ENCODE results near the gene KCNA10.
A peak's percentile ranks its signal among the peaks of the same experiment; 100 is the strongest.

The KCNA10 gene

DNA sequence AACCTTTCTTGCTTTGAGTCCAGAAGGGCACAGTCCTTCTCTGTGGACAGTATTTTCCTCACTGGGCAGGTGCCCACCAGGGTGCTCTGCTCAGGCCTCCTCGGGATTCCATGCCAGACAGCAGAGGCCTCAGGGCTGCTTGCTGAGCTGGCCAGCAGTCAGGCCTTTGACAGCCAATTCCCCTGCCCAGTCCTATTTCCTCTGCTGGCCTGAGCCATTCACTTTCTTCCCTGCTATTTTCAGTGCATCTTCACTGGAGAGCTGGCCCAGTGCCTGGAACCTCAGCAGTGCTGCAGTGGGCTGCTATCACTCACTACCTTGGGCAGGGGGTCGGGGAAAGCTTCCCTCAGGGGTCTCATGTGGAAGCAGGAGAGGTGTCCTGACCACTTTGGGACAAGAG, 33.2 kb downstream of the KCNA10 start:
- no peak overlapping the region for H3K4me3 ChIP-seq (replicated peaks; ENCODE audit: insufficient read depth, low read length)
- H3K27me3 ChIP-seq (ENCODE audit: insufficient read depth, poor library complexity, severe bottlenecking), result no peaks in the 10 kb centered on the region
- H3K27ac ChIP-seq (replicated peaks), result no peak overlapping the region
- TF ChIP-seq POLR2AphosphoS5 (IDR thresholded peaks at IDR 0.05; ENCODE audit: low read depth) (no peak), GABPA (IDR thresholded peaks at IDR 0.05; ENCODE audit: low read depth) (no peak)
- no peak for DNase-seq (ENCODE audit: low read depth in 1 of 2, low spot score in 1 of 2)

- DNase-seq (ENCODE audit: low read depth in 1 of 2, low spot score in 1 of 2), result no peak
- H3K4me3 ChIP-seq (replicated peaks; ENCODE audit: insufficient read depth, low read length), result no peak overlapping the region
- H3K27ac ChIP-seq (replicated peaks), result no peak overlapping the region
- TF ChIP-seq GABPA (IDR thresholded peaks at IDR 0.05; ENCODE audit: low read depth) (no peak), REST (IDR thresholded peaks at IDR 0.05; ENCODE audit: insufficient replicate concordance, low read depth) (no peak), SPI1 (IDR thresholded peaks at IDR 0.05; ENCODE audit: borderline replicate concordance, low read depth) (no peak), CTCF (IDR thresholded peaks at IDR 0.05; ENCODE audit: insufficient read depth, low read length) (no peak)
- H3K27me3 ChIP-seq (ENCODE audit: insufficient read depth, poor library complexity, severe bottlenecking), result no peaks in the 10 kb centered on the region
Observed at GRCh38 chr1:110484801-110485200, 34.2 kb downstream of the KCNA10 start.

GRCh38 chr1:110483308-110483685, 35.7 kb downstream of the KCNA10 start:
- no peak overlapping the region for H3K27ac ChIP-seq (replicated peaks)
- no peak for TF ChIP-seq SPI1 (IDR thresholded peaks at IDR 0.05; ENCODE audit: borderline replicate concordance, low read depth)
- TF ChIP-seq CTCF (IDR thresholded peaks at IDR 0.05; ENCODE audit: insufficient read depth, low read length), result no peak
- TF ChIP-seq GABPA (IDR thresholded peaks at IDR 0.05; ENCODE audit: low read depth), result no peak
- no peak for TF ChIP-seq REST (IDR thresholded peaks at IDR 0.05; ENCODE audit: insufficient replicate concordance, low read depth)
- TF ChIP-seq POLR2AphosphoS5 (IDR thresholded peaks at IDR 0.05; ENCODE audit: low read depth), result no peak
- no peak overlapping the region for H3K4me3 ChIP-seq (replicated peaks; ENCODE audit: insufficient read depth, low read length)
- DNase-seq (ENCODE audit: low read depth in 1 of 2, low spot score in 1 of 2), result no peak
- H3K27me3 ChIP-seq (ENCODE audit: insufficient read depth, poor library complexity, severe bottlenecking), result no peaks in the 10 kb centered on the region

DNA sequence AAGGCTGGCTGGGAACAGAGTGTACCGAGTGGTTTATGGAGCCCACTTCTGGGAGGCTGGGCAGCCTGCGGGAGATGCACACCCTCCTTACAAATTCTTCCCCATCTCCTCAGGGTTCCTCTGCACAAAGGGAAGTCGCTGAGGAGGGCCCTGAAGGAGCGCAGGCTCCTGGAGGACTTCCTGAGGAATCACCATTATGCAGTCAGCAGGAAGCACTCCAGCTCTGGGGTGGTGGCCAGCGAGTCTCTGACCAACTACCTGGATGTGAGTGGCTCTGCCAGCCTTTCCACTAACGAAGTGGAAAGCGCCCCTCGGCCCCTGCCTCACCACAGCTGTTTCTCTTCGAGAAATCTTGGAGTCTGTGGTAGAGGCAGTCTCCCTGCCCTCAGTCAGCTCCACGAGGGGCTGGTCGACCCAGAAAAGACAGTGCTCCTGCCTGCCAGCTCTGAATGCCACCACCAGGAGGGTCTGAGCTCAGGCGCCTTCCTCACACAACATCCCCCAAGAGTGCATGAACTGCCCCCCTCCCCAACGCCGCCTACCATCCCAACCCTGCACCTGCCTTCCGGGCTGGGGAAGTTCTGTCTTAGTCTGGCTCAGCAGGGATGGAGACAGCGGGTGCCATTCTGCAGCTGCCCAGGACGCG, 36.2 kb downstream of the KCNA10 start:
- H3K27ac ChIP-seq (replicated peaks), result no peak overlapping the region
- peak in 1 of 2 experiments; percentile 5 for DNase-seq (ENCODE audit: low read depth in 1 of 2, low spot score in 1 of 2)
- H3K4me3 ChIP-seq (replicated peaks; ENCODE audit: insufficient read depth, low read length), result no peak overlapping the region
- H3K27me3 ChIP-seq (ENCODE audit: insufficient read depth, poor library complexity, severe bottlenecking), result no peaks in the 10 kb centered on the region
- TF ChIP-seq SPI1 (IDR thresholded peaks at IDR 0.05; ENCODE audit: borderline replicate concordance, low read depth), result no peak
- TF ChIP-seq POLR2AphosphoS5 (IDR thresholded peaks at IDR 0.05; ENCODE audit: low read depth), result no peak
- TF ChIP-seq GABPA (IDR thresholded peaks at IDR 0.05; ENCODE audit: low read depth), result no peak
- TF ChIP-seq REST (IDR thresholded peaks at IDR 0.05; ENCODE audit: insufficient replicate concordance, low read depth), result no peak
- TF ChIP-seq CTCF (IDR thresholded peaks at IDR 0.05; ENCODE audit: insufficient read depth, low read length), result no peak

Measured in HL-60 (cell line).